NCI-H510A treated with DMSO at 0.1 percent for 48 hours (cell line): ENCODE results near the gene CTSD.
"Not testable (repeated sequence)": the region's sequence is repeated elsewhere in the genome, so short reads cannot be mapped to it uniquely, and the experiment has no call there.

ENCODE experiments used
- DNase-seq: peaks from one replicate; lab custom pipeline; 2025; lab: John Stamatoyannopoulos, UW

The CTSD gene

GRCh38 chr11:1770061-1770460 is 6.3 kb upstream of the CTSD start:
- no peak for DNase-seq

DNA sequence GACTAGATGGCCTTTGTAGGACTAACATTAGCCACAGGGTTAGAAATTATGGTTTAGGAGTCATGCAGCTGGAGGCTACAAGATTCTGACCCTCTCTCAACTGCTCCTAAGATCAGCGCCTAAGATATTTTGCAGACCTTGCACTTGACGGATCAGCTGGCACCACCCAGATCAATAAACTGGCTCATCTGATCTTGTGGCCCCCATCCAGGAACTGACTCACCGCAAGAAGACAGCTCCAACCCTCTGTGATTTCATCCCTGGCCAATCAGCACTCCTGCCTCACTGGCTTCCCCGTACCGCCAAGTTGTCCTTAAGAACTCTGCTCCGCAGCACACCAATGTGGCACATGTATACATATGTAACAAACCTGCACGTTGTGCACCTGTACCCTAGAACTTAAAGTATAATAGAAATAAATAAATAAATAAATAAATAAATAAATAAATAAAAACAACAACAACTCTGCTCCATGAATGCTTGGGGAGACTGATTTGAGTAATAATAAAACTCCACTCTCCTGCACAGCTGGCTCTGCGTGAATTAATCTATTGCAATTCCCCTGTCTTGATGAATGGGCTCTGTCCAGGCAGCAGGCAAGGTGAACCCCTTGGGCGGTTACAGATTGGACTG is 5.7 kb upstream of the CTSD start:
- DNase-seq = not testable (repeated sequence)

DNA sequence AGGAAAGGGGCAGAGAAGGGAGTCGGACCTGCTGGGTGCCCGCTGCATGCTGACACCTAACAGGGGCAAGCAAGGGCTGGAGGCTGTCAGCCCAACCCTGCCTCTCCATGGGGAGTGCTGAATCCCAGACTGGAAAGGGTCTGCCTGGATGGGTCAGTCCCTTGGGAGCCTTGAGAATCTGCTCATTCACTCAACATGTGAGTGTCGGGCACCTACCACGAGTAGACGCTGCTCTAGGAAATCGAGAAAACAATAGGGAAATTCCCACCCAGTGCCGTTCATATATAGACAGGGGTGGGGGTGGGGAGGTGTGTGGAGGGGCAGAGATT is 4.4 kb upstream of the CTSD start:
- DNase-seq = no peak

GRCh38 chr11:1767399-1768140 is 3.8 kb upstream of the CTSD start:
- DNase-seq = no peak

- no peak for DNase-seq
Observed at GRCh38 chr11:1766719-1767398, 3.1 kb upstream of the CTSD start.

- no peak for DNase-seq
Observed at GRCh38 chr11:1765871-1766718, 2.4 kb upstream of the CTSD start.

GRCh38 chr11:1763336-1763795 is 361 bp downstream of the CTSD start:
- DNase-seq = no peak

DNA sequence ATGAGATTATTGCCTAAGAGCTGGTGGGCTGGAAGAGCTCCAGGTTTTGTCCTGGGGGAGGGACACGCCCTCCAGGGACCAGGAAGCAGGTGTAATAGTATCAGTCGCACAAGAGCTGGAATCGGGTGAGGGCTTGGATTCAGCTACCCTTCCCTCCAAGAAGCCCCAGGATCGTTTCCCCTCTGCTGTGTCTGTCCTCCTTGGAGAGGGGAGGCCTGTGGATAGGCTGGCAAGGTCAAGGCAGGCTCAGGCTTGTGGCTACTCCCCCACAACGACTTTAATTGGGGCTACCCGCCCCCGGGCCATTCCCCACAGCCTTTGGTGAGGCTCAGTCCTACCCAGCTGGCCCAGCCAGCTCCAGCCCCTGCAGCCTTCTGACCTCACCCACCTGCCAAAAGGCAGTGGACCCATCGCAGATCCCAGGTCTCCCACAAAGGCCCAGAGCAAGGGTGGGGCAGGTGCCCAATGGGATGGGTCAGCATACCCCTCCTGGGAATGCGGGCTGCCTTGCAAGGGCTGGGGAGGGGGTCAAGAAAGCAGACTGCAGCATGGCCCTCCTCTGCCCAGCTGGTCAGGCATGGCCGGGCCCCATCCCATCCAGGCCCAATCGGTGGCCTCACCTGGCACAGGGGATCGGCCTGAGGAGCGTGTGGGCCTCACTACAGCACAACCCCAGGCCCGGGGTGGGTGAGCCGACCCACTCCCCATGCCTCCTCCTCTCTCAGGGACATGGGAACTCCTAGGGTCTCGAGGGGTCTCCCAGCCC is 1.0 kb downstream of the CTSD start:
- no peak for DNase-seq

- no peak for DNase-seq
Observed at GRCh38 chr11:1761857-1762536, 1.7 kb downstream of the CTSD start.

- DNase-seq = no peak
Observed at GRCh38 chr11:1761110-1761856, 2.4 kb downstream of the CTSD start.

DNA sequence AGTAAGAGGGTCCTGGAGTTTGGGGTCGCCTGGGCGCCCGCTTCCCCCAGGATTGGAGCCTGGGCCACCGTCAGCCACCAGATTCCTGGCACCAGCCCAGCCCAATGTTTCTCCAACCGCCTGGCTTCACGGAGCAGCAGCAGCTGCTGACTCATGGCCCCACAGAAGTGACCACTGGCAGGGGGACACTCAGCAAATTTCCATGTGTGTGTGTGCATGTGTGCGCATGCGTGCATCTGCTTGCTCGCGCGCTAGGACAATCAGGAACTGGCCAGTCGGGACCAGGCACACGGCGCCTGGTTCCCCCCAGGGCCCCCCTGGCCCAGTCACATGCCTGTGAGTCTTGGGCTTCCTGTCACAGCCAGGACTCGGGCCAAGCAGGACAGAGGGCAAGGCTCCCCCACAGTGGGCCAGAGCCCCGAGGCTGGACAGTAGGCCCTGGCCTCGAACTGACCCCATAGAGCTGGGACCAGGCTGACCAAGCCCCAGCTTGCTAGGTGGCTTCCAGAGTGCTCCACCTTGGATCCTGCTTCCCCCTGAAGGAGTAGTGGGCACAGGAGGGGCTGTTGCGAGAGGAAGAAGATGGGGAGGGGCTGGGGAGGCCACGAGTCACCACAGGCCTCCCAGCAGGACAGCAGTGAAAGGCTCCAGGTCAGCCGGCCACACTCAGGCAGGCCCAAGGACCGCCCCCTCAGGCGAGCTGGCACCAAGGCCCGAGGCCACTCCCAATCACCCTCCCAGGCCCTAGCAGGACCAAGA is 3.2 kb downstream of the CTSD start:
- DNase-seq = no peak

DNA sequence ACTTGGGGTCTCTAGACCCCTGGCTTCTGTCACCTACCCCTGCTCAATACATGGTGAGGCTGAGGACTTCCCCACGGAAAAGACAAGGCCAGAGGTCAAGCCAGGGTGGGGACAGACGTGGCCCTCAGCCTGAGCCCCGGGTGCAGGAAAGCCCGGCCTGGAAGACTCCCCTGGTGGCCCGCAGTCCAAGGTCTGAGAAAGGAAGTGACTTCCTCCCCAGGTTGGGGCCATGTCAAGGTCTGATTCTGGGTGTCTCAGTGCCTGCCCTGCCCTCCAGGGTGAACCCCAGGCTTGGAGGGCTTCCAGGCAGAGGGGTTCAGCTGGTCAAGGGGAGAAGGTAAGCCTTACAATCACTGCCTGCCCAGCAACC is 3.9 kb downstream of the CTSD start:
- no peak for DNase-seq

GRCh38 chr11:1759151-1759850 is 4.4 kb downstream of the CTSD start:
- DNase-seq = no peak

DNA sequence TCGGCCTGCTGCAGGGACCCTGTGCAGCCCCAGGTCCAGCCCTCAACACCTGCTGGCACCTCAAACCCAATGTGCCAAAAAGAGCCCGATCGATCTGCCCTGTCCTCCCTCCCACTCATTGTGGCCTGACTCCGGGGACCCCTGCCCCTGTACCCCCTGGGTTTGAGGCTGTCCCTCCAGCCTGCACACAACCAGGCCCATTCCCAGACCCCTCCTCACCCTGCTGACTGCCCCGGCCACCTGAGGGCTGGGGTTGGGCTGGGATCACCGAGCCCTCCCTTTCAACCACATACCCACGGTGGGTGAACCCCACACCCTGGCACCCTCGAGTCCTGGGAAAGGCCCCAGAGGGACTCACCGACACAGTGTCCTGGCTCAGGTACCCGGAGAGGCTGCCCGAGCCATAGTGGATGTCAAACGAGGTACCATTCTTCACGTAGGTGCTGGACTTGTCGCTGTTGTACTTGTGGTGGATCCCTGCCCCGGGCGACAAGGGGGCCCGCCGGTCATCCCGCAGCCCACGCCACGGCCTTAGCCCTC is 5.0 kb downstream of the CTSD start:
- no peak for DNase-seq

DNA sequence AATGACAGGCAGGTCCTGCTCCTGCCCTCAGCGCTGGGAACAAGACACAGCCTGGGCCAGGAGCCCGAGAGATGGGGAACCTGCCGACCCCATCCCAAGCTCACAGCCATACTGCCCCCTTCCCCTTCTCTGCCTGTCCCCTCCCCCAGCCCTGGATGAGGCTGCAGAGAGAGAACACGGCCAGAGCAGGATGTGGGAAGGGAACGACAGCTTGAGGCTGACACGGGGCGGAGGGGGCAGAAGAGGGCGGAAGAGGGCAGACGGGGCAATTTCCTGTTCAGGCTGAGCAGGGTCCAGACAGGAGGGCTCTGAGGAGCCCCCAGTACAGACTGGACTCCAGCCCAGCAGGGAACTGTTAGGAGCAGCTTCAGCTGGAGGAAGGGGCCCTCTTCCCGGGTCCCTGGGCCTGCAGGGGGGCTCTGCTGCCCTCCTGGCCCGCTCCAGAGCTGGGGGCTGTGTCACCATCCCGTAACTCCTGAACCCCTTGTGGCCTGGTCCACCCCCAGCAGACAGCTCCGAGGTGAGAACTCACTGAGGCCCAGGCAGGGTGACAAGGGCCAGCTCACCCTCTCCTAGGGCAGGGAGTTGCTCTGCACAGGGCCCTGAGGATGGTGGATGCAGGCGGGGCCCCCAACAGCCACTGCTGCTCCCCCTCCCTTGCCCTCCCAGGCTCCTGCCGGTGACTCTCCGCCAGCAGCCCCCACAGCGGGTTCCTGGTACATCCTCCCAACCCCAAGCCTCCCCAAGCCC is 5.7 kb downstream of the CTSD start:
- no peak for DNase-seq

DNA sequence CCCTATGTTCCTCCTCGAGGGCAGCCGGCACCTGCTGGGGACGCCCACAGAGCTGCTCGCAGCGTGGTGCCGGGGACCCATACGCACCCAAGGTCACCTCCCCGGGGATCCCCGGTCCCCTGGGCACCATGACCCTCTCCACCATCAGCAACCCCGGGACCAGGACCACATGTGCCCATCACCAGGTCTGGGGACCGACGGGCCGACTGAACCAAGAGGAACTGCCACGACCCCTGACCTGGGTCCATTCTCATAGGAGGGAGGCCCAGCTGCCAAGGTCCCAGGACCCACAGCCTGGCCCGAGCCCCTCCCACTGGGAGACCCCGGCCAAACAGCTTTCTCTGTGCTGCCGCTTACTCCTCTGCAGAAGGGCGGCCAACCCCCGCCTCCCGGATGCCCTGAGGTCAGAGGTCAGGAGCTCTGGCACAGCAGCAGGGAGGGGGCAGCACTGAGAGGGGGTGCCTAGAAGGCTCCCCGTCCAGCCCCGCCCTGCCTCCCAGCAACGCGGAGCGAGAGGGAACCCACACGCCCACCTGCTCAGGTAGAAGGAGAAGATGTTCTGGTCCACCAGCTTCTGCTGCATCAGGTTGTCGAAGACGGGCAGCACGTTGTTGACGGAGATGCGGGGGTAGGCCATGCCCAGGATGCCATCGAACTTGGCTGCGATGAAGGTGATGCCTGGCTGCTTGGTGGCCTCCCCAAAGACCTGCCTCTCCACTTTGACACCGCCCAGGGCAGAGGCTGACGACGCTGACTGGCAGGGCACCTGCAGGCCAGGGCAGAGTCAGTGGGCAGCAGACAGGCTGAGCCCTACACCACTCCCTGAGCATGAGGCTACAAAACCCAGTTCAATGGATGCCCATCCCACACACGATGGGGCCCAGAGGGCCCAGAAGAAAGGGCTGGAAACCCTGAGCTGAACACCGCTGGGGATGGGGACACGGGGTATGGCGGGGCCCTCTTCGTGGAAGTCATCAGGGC is 6.6 kb downstream of the CTSD start:
- no peak for DNase-seq
